Measurements from ENCODE around the gene CNTN5.

CNTN5 gene

DNA sequence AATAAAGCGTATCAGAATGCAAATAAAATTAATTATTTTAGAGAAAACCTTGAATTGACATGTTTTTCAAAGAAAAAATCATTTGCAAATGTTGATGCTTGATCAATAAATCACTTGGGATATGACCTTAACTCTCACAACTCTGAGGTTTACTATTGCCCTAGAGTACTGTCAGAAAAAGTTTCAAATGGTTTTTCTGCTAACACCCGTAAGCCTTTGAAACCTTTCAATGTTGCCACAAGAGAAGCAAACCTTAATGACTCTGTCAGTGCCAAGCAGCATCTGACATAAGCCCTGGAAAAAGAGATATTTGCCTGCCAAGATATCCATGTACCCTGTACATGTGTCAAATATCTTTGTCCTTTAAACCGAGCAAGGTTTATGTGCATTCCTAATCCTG is 1282.1 kb downstream of the CNTN5 start:
- TF ChIP-seq, protein P1, sequence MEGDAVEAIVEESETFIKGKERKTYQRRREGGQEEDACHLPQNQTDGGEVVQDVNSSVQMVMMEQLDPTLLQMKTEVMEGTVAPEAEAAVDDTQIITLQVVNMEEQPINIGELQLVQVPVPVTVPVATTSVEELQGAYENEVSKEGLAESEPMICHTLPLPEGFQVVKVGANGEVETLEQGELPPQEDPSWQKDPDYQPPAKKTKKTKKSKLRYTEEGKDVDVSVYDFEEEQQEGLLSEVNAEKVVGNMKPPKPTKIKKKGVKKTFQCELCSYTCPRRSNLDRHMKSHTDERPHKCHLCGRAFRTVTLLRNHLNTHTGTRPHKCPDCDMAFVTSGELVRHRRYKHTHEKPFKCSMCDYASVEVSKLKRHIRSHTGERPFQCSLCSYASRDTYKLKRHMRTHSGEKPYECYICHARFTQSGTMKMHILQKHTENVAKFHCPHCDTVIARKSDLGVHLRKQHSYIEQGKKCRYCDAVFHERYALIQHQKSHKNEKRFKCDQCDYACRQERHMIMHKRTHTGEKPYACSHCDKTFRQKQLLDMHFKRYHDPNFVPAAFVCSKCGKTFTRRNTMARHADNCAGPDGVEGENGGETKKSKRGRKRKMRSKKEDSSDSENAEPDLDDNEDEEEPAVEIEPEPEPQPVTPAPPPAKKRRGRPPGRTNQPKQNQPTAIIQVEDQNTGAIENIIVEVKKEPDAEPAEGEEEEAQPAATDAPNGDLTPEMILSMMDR (IDR thresholded peaks at IDR 0.05; ENCODE audit: extremely low read depth, missing control alignments), result no peak
- DNase-seq (ENCODE audit: low spot score), result no peak

GRCh38 chr11:100303897-100304296 is 1283.1 kb downstream of the CNTN5 start:
- TF ChIP-seq, protein P1 (IDR thresholded peaks at IDR 0.05; ENCODE audit: extremely low read depth, missing control alignments), result no peak
- DNase-seq (ENCODE audit: low spot score), result no peak

GRCh38 chr11:100308202-100308601 is 1287.5 kb downstream of the CNTN5 start:
- TF ChIP-seq, protein P1 (IDR thresholded peaks at IDR 0.05; ENCODE audit: extremely low read depth, missing control alignments), result no peak
- no peak for DNase-seq (ENCODE audit: low spot score)

- TF ChIP-seq, protein P1 (IDR thresholded peaks at IDR 0.05; ENCODE audit: extremely low read depth, missing control alignments), result no peak
- DNase-seq (ENCODE audit: low spot score), result no peak
These were observed 1295.2 kb downstream of the CNTN5 start for GRCh38 chr11:100315946-100316345.

GRCh38 chr11:100316952-100317351 is 1296.2 kb downstream of the CNTN5 start:
- no peak for DNase-seq (ENCODE audit: low spot score)
- TF ChIP-seq, protein P1 (IDR thresholded peaks at IDR 0.05; ENCODE audit: extremely low read depth, missing control alignments), result no peak

GRCh38 chr11:100319691-100320090 is 1298.9 kb downstream of the CNTN5 start:
- DNase-seq (ENCODE audit: low spot score), result no peak
- TF ChIP-seq, protein P1 (IDR thresholded peaks at IDR 0.05; ENCODE audit: extremely low read depth, missing control alignments), result no peak

GRCh38 chr11:100328626-100329340 is 1308.0 kb downstream of the CNTN5 start:
- TF ChIP-seq, protein P1 (IDR thresholded peaks at IDR 0.05; ENCODE audit: extremely low read depth, missing control alignments), result no peak
- DNase-seq (ENCODE audit: low spot score), result no peak
